Measurements from ENCODE around the gene PRKCI. TPM values are rescaled to one million over a fixed set of nuclear protein-coding genes. Genes with fewer than 3 reads are reported as not detected.

The PRKCI gene
- polyA plus RNA-seq, 1 donor from 2014 or later = 70.8 TPM

- Histone ChIP-seq H2AFZ (ENCODE audit: low read depth, low read length) (peak overlapping the region; percentile 35), H3K27ac (ENCODE audit: low read length) (peak overlapping the region; percentile 91), H3K4me3 (ENCODE audit: low read length) (peak overlapping the region; percentile 89), H3K27me3 (ENCODE audit: insufficient read depth, low read depth, low read length) (no peaks in the 10 kb centered on the region), H3K36me3 (ENCODE audit: insufficient read depth, low read length) (no peaks in the 10 kb centered on the region), H3K9me3 (ENCODE audit: low read length) (no peaks in the 10 kb centered on the region), H3K9ac (ENCODE audit: low read length) (peak overlapping the region; percentile 90), H3F3A (ENCODE audit: insufficient read depth, low read length, poor library complexity, severe bottlenecking) (no peaks in the 10 kb centered on the region), H3K4me2 (ENCODE audit: low read length) (peak overlapping the region; percentile 70), H3K9me2 (ENCODE audit: insufficient read depth, low read length) (no peaks in the 10 kb centered on the region), H3K79me2 (replicated peaks; ENCODE audit: insufficient read depth, low read length) (peaks cover 21% of the 10 kb centered on the region), H4K20me1 (ENCODE audit: insufficient read depth) (no peaks in the 10 kb centered on the region)
- TF ChIP-seq TAF1 (IDR thresholded peaks at IDR 0.05; ENCODE audit: low read depth) (no peak), EP300 (conservative IDR thresholded peaks at IDR 0.05; ENCODE audit: poor library complexity, severe bottlenecking) (no peak), RAD21 (conservative IDR thresholded peaks at IDR 0.05) (peak; percentile 30), MXI1 (conservative IDR thresholded peaks at IDR 0.05; ENCODE audit: poor library complexity, severe bottlenecking) (peak; percentile 16), POLR2AphosphoS5 (IDR thresholded peaks at IDR 0.05) (peak; percentile 30), CTCF (IDR thresholded peaks at IDR 0.05; ENCODE audit: poor library complexity, severe bottlenecking) (peak; percentile 43), SMC3 (conservative IDR thresholded peaks at IDR 0.05; ENCODE audit: poor library complexity) (peak; percentile 13)
Observed at GRCh38 chr3:170222647-170223541, 670 bp downstream of the PRKCI start.

- no peaks in the 10 kb centered on the region for H3F3A ChIP-seq (ENCODE audit: insufficient read depth, low read length, poor library complexity, severe bottlenecking)
- no peaks in the 10 kb centered on the region for H3K9me3 ChIP-seq (ENCODE audit: low read length)
- no peak overlapping the region for H3K27ac ChIP-seq (ENCODE audit: low read length)
- H3K4me2 ChIP-seq (ENCODE audit: low read length) = no peak overlapping the region
- TF ChIP-seq EZH2 (IDR thresholded peaks at IDR 0.05; ENCODE audit: borderline replicate concordance, insufficient read depth, low read length, poor library complexity, severe bottlenecking) (no peak), RAD21 (conservative IDR thresholded peaks at IDR 0.05) (no peak), MXI1 (conservative IDR thresholded peaks at IDR 0.05; ENCODE audit: poor library complexity, severe bottlenecking) (no peak), SMC3 (conservative IDR thresholded peaks at IDR 0.05; ENCODE audit: poor library complexity) (no peak), POLR2AphosphoS5 (IDR thresholded peaks at IDR 0.05) (no peak), TAF1 (IDR thresholded peaks at IDR 0.05; ENCODE audit: low read depth) (no peak), REST (IDR thresholded peaks at IDR 0.05; ENCODE audit: borderline replicate concordance) (no peak), EP300 (conservative IDR thresholded peaks at IDR 0.05; ENCODE audit: poor library complexity, severe bottlenecking) (no peak), CTCF (IDR thresholded peaks at IDR 0.05; ENCODE audit: poor library complexity, severe bottlenecking) (no peak)
- peaks cover 27% of the 10 kb centered on the region for H3K79me2 ChIP-seq (replicated peaks; ENCODE audit: insufficient read depth, low read length)
- no peak overlapping the region for H3K9ac ChIP-seq (ENCODE audit: low read length)
- no peak overlapping the region for H3K4me3 ChIP-seq (ENCODE audit: low read length)
- H2AFZ ChIP-seq (ENCODE audit: low read depth, low read length) = no peak overlapping the region
- H3K36me3 ChIP-seq (ENCODE audit: insufficient read depth, low read length) = no peaks in the 10 kb centered on the region
- no peaks in the 10 kb centered on the region for H3K27me3 ChIP-seq (ENCODE audit: insufficient read depth, low read depth, low read length)
- H3K9me2 ChIP-seq (ENCODE audit: insufficient read depth, low read length) = no peaks in the 10 kb centered on the region
- H4K20me1 ChIP-seq (ENCODE audit: insufficient read depth) = no peaks in the 10 kb centered on the region
Observed at GRCh38 chr3:170225166-170225565, 2.9 kb downstream of the PRKCI start.

Data from neural cell (in vitro differentiated cells).